ENCODE results near the gene MTOR.

DNA sequence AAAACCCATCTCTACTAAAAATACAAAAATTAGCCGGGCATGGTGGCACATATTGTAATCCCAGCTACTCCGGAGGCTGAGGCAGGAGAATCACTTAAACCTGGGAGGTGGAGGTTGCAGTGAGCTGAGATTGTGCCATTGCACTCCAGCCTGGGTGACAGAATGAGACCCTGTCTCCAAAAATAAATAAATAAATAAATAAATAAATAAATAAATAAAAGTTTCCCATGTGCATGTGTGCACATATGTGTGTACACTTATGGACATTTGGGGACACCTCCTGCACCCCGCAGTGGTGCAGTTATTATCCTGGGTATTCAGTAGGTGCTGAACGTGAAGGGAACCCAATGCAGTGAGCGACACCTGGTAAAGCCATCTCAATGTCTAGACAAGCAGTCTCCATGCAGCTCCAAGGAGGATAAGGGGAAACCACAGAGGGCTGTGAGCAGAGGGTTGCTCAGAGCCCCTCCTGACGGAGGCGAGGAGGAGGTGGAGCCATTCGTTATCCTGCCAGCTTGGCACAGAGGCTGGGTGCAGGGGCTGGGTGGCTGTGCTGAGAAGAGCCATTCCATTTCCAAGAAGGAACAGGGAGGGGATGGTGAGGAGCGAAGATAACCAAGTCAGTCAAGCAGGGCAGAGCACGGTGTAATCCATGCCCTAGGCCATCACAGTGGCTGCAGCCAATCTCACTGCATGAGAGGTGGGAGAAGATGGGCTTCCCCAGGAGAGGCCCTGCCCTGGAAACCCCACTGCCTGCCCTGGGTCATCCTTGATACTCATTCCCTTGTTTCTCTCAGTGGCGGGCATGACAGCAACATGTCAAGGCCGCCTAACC is 36.3 kb upstream of the MTOR start:
- TF ChIP-seq, protein P1, sequence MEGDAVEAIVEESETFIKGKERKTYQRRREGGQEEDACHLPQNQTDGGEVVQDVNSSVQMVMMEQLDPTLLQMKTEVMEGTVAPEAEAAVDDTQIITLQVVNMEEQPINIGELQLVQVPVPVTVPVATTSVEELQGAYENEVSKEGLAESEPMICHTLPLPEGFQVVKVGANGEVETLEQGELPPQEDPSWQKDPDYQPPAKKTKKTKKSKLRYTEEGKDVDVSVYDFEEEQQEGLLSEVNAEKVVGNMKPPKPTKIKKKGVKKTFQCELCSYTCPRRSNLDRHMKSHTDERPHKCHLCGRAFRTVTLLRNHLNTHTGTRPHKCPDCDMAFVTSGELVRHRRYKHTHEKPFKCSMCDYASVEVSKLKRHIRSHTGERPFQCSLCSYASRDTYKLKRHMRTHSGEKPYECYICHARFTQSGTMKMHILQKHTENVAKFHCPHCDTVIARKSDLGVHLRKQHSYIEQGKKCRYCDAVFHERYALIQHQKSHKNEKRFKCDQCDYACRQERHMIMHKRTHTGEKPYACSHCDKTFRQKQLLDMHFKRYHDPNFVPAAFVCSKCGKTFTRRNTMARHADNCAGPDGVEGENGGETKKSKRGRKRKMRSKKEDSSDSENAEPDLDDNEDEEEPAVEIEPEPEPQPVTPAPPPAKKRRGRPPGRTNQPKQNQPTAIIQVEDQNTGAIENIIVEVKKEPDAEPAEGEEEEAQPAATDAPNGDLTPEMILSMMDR (IDR thresholded peaks at IDR 0.05; ENCODE audit: low read length), result no peak
- TF ChIP-seq EZH2 (optimal IDR thresholded peaks at IDR 0.05; ENCODE audit: low read depth, low read length), result no peak
